Amygdala (tissue), 56 donors: ENCODE results near the gene CTDSPL.

ENCODE experiments used
- DNase-seq, 56 donors: peaks; one replicate each; lab custom pipeline; 2025; lab: John Stamatoyannopoulos, UW

The CTDSPL gene

DNA sequence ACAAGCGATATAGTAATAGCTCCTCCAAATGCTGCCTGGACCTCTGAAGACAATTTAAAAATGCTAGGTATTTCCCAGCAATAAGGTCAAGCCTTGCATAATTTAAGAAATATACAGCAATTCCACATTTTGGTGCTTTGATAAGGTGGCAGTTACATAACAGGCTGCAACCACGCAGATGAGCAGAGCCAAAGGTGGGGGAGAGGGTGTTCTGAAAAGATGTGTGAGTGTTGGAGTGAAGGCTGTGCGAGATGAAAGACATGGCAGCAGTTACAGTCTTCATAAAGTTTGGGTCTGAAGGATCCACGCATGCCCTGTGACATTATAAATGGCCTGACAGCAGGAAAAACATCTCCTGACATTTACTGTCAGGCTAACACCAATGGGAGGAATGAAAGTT is 26.1 kb downstream of the CTDSPL start:
- no peak for DNase-seq

DNA sequence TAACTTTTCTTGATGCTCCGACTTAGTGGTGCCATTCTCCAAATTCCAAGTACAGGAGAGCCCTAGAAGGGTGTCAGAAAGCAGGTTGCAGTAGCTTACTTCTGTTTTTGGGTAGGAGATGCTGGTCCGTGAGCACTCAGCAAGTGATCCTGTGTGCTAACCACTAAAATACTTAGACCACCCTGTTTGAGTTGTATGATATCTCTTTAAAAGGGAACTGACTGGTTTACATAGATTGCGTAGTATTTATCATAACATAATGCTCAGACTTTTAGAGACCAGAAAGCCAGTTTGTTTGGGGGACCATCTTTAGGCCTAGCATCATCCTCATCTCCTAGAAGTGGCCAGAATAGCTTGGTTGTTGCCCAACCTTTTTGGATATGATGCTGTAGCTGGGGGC is 26.7 kb downstream of the CTDSPL start:
- no peak for DNase-seq

DNA sequence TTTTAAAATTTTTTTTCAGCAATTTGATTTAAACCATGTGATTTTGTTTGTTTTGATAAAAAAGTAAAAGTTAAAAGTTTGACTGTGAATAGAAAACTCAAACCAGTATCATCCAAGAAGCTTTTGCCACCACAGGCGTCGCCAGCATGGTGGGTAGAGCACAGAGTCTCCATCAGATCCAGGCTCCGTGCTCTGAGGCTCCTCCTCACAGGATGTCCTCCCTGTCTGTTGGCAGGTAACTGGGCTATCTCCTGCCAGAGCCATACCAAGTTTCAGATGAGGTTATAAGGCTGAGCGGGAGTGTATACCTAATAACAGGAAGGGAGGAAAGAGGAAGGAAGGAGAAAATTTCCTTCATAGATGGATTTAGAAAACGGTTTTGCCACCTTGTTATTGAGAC is 28.8 kb downstream of the CTDSPL start:
- no peak for DNase-seq

DNA sequence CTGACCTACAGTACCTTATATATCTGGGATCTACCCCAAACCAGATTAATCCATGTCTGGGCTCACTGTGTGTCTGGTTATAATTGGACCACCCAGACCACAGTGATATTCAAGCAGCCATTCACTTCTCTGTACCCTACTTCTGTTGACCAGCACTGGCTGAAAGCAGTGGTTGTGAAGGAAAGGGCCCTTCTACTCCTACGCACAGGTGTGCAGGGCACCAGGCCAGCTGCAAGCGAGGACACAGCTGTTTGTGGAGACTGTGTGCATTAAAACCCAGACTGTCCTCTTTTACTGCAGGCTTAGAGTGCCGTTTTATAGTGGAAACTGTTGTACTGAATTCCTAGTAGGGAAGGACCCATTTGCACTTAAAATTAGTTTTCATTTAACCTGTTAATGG is 29.5 kb downstream of the CTDSPL start:
- DNase-seq, result no peak

DNA sequence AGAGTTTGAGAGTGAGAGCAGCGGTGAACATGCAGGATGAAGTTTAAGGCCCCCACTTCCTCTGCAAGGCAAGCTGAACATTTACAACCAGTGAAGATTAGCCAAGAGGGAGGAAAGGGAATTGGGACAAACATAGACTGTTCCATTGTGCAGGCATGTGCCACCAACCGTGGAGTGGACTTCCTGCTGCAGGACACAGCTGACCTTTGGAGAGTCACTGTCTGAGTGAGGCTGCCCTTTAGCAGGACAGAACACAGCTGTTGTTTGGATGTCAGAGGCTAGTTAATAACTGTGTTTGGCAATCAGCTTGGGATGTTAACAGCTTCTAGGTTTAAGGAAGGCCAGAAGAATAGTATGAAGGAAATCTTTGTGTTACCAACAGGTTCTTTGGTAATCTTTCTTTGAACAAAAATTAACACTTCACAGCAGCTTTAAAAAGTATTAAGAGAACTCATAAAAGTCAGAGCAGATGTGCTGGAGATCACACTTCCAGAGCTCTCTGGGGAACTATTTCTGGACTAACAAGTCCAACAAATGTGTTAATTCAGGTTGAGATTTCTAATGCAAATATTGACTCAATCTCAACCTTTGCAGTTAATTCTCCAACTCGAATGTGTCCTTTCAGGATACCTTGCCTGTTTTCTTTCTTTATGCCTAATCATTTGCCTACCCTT is 31.4 kb downstream of the CTDSPL start:
- DNase-seq, result peak in 1 of 56 donors; percentile 14

GRCh38 chr3:37896827-37897226 is 35.1 kb downstream of the CTDSPL start:
- no peak for DNase-seq

DNA sequence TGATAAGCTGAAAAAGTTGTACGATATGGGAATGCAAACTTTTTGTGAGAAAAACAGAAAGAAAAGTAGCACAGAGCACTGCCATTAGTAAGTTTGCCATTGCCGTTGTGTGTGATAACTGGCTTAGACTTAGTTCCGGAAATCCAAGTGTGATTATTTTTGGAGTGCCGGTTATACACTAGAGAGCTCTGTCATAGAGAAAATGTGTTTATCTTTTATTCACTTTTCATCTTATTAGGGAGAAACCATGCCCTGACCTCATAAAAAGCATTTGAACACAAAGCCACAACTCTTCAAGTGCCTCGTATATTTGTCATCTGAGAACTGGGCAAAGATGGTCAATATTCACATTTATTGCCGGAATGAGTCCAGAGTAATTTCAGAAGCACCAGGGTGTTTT is 36.1 kb downstream of the CTDSPL start:
- DNase-seq, result no peak

DNA sequence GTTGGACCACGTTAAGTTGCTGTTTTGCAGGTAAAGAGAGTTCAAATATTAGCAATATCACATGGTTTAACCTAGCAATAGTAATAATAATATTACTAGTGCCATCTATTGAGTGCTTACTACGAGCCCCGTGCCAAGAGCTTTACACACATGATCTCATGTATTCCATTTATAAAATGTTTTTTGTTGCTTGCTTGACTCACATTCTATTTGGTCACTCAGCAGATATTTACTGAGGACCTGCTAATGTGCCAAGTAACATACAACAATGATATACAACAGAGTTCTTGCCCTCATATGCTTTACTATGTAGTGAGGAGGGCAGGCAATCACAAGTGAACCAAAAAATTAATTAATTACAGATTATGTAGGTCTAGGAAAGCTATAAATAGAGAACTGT is 36.7 kb downstream of the CTDSPL start:
- DNase-seq, result no peak

DNA sequence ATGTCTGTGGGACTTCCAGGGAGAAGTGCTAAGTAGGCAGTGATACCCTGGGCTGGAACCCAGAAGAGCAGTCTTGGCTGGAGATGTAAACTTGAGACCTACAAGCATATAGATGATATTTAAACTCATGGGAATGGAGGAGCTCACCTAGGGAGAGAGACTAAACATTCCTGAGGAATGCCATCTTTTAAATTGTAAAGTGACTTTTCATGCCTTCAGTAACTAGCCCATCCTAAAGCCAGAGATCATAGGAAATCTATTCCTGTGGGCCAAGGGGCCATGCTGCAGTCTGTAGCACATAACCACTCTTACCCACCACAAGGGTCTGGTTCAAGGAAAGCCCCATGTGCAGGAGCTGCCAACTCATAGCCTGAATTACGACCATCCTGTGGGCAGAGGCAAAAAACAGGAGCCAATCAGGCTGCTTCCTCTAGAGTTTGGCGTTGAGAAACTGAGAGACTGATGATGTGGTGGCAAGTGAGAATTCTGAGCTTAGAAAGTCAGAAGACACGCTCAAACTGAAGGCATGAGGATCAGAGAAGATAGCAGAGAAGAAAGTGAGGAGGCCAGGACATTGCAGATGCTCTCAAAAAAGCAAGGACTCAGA is 37.5 kb downstream of the CTDSPL start:
- DNase-seq, result no peak

DNA sequence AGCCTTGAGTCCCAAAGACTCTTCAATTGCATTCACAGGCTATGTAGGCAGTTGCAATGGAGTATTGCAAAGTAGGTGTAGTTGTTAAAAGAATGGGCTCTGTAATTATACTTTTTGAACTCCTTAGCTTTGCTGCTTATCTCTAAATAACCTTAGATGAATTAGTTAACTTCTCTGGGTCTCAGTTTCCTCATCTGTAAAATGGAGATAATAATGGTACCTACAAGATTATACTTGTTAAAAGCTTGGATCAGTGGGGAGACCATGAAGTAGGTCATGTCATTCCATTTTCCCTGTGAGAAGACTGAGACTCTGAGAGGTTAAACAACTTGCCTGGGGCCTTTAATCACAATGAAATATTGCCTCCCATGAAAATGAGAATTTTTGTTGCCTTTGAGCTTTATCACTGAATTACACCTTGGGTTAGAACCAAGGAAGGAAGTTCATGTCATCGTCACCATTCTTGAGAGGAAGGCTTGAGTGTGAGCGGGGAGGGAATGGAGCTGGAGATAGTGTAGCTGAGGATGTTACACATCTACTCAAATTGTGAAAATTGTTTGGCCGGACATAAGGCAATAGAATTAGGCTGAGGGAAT is 38.1 kb downstream of the CTDSPL start:
- DNase-seq, result no peak

DNA sequence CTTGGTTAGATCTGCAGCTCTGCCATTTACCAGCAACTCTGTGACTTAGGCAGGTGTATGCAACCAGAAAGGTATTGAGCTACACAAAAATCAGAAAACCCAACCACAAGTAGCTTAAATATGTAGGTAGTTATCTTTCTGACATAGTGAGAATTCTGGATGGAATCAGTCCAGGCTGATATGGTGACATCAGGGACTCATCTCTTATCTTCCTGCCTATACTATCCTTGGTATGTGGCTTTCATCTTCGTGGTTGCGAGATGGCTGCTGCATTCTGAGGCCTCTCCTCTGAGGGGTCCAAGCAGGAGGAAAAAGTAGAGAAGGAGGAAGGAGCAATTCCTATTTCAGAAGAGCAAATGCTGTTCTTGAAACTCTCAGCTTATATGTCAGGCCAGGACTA is 40.0 kb downstream of the CTDSPL start:
- DNase-seq, result no peak

DNA sequence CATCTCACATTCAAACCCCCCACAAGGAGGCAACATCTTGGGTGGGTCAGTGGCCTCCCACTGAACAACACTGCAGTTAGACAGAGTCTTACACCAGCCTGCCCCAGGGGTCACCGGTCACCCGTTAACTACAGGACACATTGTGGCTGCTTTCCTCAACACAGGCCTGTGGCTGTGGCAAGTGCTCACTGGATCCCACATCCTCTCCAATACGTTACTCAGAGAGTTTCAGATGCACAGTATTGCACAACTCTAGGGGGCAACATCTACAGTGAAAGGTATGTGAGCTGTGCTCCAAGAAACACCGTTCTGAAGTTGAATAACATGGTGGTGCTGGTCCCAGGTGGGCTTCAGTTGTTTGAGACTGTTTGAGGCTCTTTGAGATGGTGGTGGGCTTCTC is 41.0 kb downstream of the CTDSPL start:
- DNase-seq, result no peak

DNA sequence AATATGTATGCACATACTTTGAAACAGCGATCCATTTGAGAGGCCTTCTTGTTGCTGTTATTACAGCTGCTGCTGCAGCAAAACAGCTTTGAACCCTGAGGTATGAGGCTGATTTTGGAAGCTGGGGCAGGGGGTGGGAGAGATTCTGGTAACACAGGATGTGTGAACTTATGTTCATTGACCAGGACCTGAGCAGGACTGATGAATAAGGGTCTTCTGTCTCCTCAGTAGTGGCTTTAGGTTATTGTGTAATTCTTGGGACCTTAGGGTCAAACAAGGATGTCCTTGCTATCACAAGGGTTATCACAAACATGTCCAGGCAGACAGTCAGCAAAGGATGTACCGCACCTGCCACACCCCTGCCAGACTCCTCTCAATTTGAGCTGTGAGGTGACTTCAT is 41.6 kb downstream of the CTDSPL start:
- DNase-seq, result no peak

DNA sequence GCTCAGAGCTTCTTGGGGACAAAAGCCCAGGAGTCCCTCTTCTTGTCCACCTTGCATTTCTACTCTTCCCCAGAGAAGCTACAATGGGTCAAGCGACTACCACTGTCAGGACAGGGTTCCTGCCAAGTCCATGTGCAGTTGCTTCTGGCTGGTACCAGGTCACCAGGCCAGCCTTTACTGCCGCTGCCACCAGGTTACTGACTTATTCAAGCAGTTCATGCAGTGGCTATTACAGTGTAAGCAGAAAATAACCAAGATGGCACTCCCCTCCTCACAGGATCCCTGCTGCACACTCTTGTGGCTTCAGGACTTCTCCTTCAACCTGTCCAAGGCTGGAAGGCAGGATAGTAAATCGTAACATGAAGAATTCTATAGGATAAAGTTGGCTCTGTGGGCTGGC is 42.1 kb downstream of the CTDSPL start:
- no peak for DNase-seq

GRCh38 chr3:37904601-37905000 is 42.9 kb downstream of the CTDSPL start:
- no peak for DNase-seq

- no peak for DNase-seq
These were observed 43.7 kb downstream of the CTDSPL start for GRCh38 chr3:37905346-37905745.

GRCh38 chr3:37905987-37906674 is 44.5 kb downstream of the CTDSPL start:
- DNase-seq, result peak in 2 of 56 donors; percentile 14 to 31

GRCh38 chr3:37906734-37907282 is 45.1 kb downstream of the CTDSPL start:
- DNase-seq, result no peak

GRCh38 chr3:37907371-37907770 is 45.7 kb downstream of the CTDSPL start:
- DNase-seq, result no peak

DNA sequence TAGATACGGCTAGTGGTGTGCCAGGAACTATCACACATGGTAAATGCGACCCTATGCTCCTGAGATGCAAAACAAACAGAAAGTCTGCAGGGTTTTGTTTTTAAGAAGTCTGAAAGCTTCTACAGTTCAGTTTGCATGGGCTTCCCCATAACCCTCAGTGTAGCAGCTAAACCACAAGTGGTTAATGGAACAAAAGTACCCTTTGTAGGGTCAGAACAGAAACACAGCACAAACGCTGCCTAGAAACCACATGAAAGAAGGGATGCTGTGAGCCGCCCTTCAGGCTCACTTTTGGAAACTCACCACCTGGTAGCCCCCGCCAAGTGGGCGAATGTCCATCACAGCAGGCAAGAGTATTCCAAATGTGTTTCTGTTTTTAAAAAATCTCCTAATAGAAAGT is 46.2 kb downstream of the CTDSPL start:
- peak in 32 of 56 donors; percentile 17 to 75 (median 44) for DNase-seq
